GM21423 (cell line): ENCODE measurements around the gene OR51V1.

Experiments used
- ATAC-seq: cut with Tn5 transposase; IDR thresholded peaks from one replicate; pipeline ENCODE4 v1.9.1; 2021; ENCODE audit warnings: mild to moderate bottlenecking, moderate library complexity; ENCODE audit not compliant: unreplicated experiment

OR51V1 gene

GRCh38 chr11:5231111-5231510, 30.6 kb upstream of the OR51V1 start:
- no peak for ATAC-seq

GRCh38 chr11:5230266-5230665, 29.8 kb upstream of the OR51V1 start:
- no peak for ATAC-seq

GRCh38 chr11:5229796-5230195, 29.3 kb upstream of the OR51V1 start:
- ATAC-seq: no peak

GRCh38 chr11:5229356-5229755, 28.9 kb upstream of the OR51V1 start:
- ATAC-seq: no peak

GRCh38 chr11:5228124-5228523, 27.6 kb upstream of the OR51V1 start:
- ATAC-seq: no peak

- no peak for ATAC-seq
Observed at GRCh38 chr11:5227681-5228080, 27.2 kb upstream of the OR51V1 start.

- ATAC-seq: no peak
Observed at GRCh38 chr11:5226732-5227310, 26.3 kb upstream of the OR51V1 start, which contains the start of gene HBB. HBB (minus strand) TSS chr11:5227071; CDS start chr11:5227021, 50 bp downstream.

GRCh38 chr11:5225480-5225871, 25.0 kb upstream of the OR51V1 start:
- no peak for ATAC-seq

- no peak for ATAC-seq
Observed at GRCh38 chr11:5224538-5225479, 24.3 kb upstream of the OR51V1 start.

- ATAC-seq: no peak
Observed at GRCh38 chr11:5223686-5224085, 23.2 kb upstream of the OR51V1 start.

GRCh38 chr11:5223146-5223545, 22.7 kb upstream of the OR51V1 start:
- ATAC-seq: no peak

- ATAC-seq: no peak
Observed at GRCh38 chr11:5210376-5210885, 9.9 kb upstream of the OR51V1 start.

- ATAC-seq: peak; percentile 64
Observed at GRCh38 chr11:5204787-5205186, 4.3 kb upstream of the OR51V1 start.

GRCh38 chr11:5203366-5203765, 2.9 kb upstream of the OR51V1 start:
- no peak for ATAC-seq

GRCh38 chr11:5198285-5198684, 2.2 kb downstream of the OR51V1 start:
- no peak for ATAC-seq

- no peak for ATAC-seq
Observed at GRCh38 chr11:5197536-5197935, 2.9 kb downstream of the OR51V1 start.

- no peak for ATAC-seq
Observed at GRCh38 chr11:5196731-5197130, 3.8 kb downstream of the OR51V1 start.

- no peak for ATAC-seq
Observed at GRCh38 chr11:5196067-5196466, 4.4 kb downstream of the OR51V1 start.

GRCh38 chr11:5192738-5193137, 7.7 kb downstream of the OR51V1 start:
- ATAC-seq: no peak

GRCh38 chr11:5188201-5188600, 12.3 kb downstream of the OR51V1 start:
- ATAC-seq: no peak

GRCh38 chr11:5178046-5178837, 22.2 kb downstream of the OR51V1 start:
- no peak for ATAC-seq
